IMR-90 (cell line): ENCODE data around the gene TRIM4. TPM values are rescaled to one million over a fixed set of nuclear protein-coding genes. Genes with fewer than 3 reads are reported as not detected.

ENCODE experiments used
- ATAC-seq: fragments of 200-7000 bp; cut with Tn5 transposase; 2 replicates; pipeline ENCODE4 v1.9.1; 2020; ENCODE audit warnings: low read depth, mild to moderate bottlenecking, moderate library complexity
- BruUV-seq: library from RNA; stranded (reverse); fragments of 400-500 nt; replicated peaks from 2 replicates; lab custom pipeline; 2021; lab: Mats Ljungman, UMichigan
- CTCF ChIA-PET: fragments of 300-600 bp; formaldehyde crosslinking; extraction: SDS; loops from one replicate; lab custom pipeline; 2021; ENCODE audit warnings: antibody characterized with exemption; lab: Yijun Ruan, JAX
- POLR2A ChIA-PET: fragments of 300-600 bp; sonication (Branson Sonifier 250); formaldehyde crosslinking; loops from one replicate; lab custom pipeline; 2022; ENCODE audit warnings: antibody characterized with exemption; ENCODE audit not compliant: unreplicated experiment; lab: Charles Lee
- DNase-seq: peaks from one replicate; pipeline ENCODE4 v3.0.0; 2013
- H2AFZ ChIP-seq: replicated peaks from 2 replicates; pipeline ENCODE3; 2013; ENCODE audit warnings: low read length, mild to moderate bottlenecking; ENCODE audit not compliant: poor library complexity
- H2AK5ac ChIP-seq: 2 replicates; pipeline ENCODE4 v1.6.1; 2013; ENCODE audit warnings: low read depth, low read length, inconsistent platforms
- H2AK9ac ChIP-seq: replicated peaks from 2 replicates; pipeline ENCODE3; 2013; ENCODE audit warnings: mild to moderate bottlenecking, low read depth, low read length, moderate library complexity; ENCODE audit not compliant: poor library complexity
- H2BK120ac ChIP-seq: 2 replicates; pipeline ENCODE4 v1.6.1; 2013; ENCODE audit warnings: low read depth, low read length, inconsistent platforms
- H2BK15ac ChIP-seq: 3 replicates; pipeline ENCODE4 v1.6.1; 2013; ENCODE audit warnings: low read depth, low read length, inconsistent platforms
- H2BK20ac ChIP-seq: 2 replicates; pipeline ENCODE4 v1.6.1; 2013; ENCODE audit warnings: low read depth, mild to moderate bottlenecking, inconsistent platforms, low read length, moderate library complexity
- H2BK5ac ChIP-seq: 2 replicates; pipeline ENCODE4 v1.6.1; 2013; ENCODE audit warnings: mild to moderate bottlenecking, low read depth, low read length, inconsistent platforms; ENCODE audit not compliant: poor library complexity, severe bottlenecking
- H3K14ac ChIP-seq: replicated peaks from 2 replicates; pipeline ENCODE4 v1.6.1; 2013; ENCODE audit warnings: low read depth, low read length, inconsistent platforms
- H3K18ac ChIP-seq: 2 replicates; pipeline ENCODE4 v1.6.1; 2013; ENCODE audit warnings: low read depth, low read length, control low read depth
- H3K23ac ChIP-seq: 2 replicates; pipeline ENCODE4 v1.6.1; 2013; ENCODE audit warnings: low read depth, low read length, inconsistent platforms
- H3K27ac ChIP-seq: 2 replicates; pipeline ENCODE4 v1.5.1; 2013; ENCODE audit warnings: mild to moderate bottlenecking, control low read depth, low read length; ENCODE audit not compliant: insufficient read depth
- H3K27me3 ChIP-seq: 2 replicates; pipeline ENCODE4 v1.6.1; 2013; ENCODE audit warnings: low read length; ENCODE audit not compliant: control insufficient read depth, insufficient read depth
- H3K36me3 ChIP-seq: 2 replicates; pipeline ENCODE4 v1.6.1; 2013; ENCODE audit warnings: low read length, mixed read lengths; ENCODE audit not compliant: control insufficient read depth, insufficient read depth
- H3K4ac ChIP-seq: 2 replicates; pipeline ENCODE4 v1.6.1; 2013; ENCODE audit warnings: low read depth, low read length, inconsistent platforms
- H3K4me1 ChIP-seq: 2 replicates; pipeline ENCODE4 v1.6.1; 2013; ENCODE audit warnings: low read length, mixed read lengths; ENCODE audit not compliant: control insufficient read depth, insufficient read depth
- H3K4me2 ChIP-seq: 2 replicates; pipeline ENCODE4 v1.6.1; 2013; ENCODE audit warnings: low read depth, mild to moderate bottlenecking, control low read depth, low read length, moderate library complexity
- H3K4me3 ChIP-seq: 2 replicates; pipeline ENCODE4 v1.5.1; 2013; ENCODE audit warnings: low read depth, mild to moderate bottlenecking, control low read depth, low read length, moderate library complexity; ENCODE audit not compliant: insufficient read depth
- H3K56ac ChIP-seq: 2 replicates; pipeline ENCODE4 v1.6.1; 2013; ENCODE audit warnings: low read length, inconsistent platforms; ENCODE audit not compliant: insufficient read depth; ENCODE audit errors: extremely low read depth
- H3K79me1 ChIP-seq, 2 experiments: 2 replicates each; pipeline ENCODE4 v1.6.1; 2013; ENCODE audit warnings: low read length in 2 of 2, inconsistent platforms in 1 of 2, low read depth in 1 of 2
- H3K9ac ChIP-seq: 2 replicates; pipeline ENCODE4 v1.6.1; 2013; ENCODE audit warnings: low read depth, low read length, control low read depth
- H3K9me1 ChIP-seq: 2 replicates; pipeline ENCODE4 v1.6.1; 2013; ENCODE audit warnings: low read length, inconsistent platforms; ENCODE audit not compliant: insufficient read depth
- H3K9me3 ChIP-seq: 2 replicates; pipeline ENCODE4 v1.6.1; 2013; ENCODE audit warnings: low read length; ENCODE audit not compliant: control insufficient read depth, insufficient read depth
- H4K20me1 ChIP-seq: 2 replicates; pipeline ENCODE4 v1.6.1; 2013; ENCODE audit warnings: low read length, inconsistent platforms; ENCODE audit not compliant: insufficient read depth
- H4K5ac ChIP-seq: 2 replicates; pipeline ENCODE4 v1.6.1; 2013; ENCODE audit warnings: mild to moderate bottlenecking, low read depth, low read length, control low read depth
- H4K8ac ChIP-seq, 2 experiments: 2 replicates each; pipeline ENCODE4 v1.6.1; 2013; ENCODE audit warnings: low read depth in 2 of 2, low read length in 2 of 2, control low read depth in 1 of 2, inconsistent platforms in 1 of 2
- H4K91ac ChIP-seq: 2 replicates; pipeline ENCODE4 v1.6.1; 2013; ENCODE audit warnings: low read depth, low read length, inconsistent platforms; ENCODE audit not compliant: insufficient read depth
- BHLHE40 ChIP-seq: fragments of 150-350 bp; IDR thresholded peaks from 2 replicates; pipeline ENCODE4 v1.6.1; 2016; ENCODE audit warnings: mild to moderate bottlenecking, low read depth, low read length
- CEBPB ChIP-seq: IDR thresholded peaks from 2 replicates; pipeline ENCODE4 v1.6.1; 2012; ENCODE audit warnings: low read depth, low read length, improper control_type of control experiment
- CHD1 ChIP-seq: IDR thresholded peaks from 2 replicates; pipeline ENCODE4 v1.6.1; 2012; ENCODE audit warnings: low read depth, low read length, improper control_type of control experiment
- FOS ChIP-seq: fragments of 150-350 bp; IDR thresholded peaks from 2 replicates; pipeline ENCODE4 v1.6.1; 2016; ENCODE audit warnings: low read depth, low read length
- MAFK ChIP-seq: IDR thresholded peaks from 2 replicates; pipeline ENCODE4 v1.6.1; 2012; ENCODE audit warnings: low read depth, low read length, improper control_type of control experiment
- MAZ ChIP-seq: IDR thresholded peaks from 2 replicates; pipeline ENCODE4 v1.6.1; 2012; ENCODE audit warnings: low read depth, mild to moderate bottlenecking, low read length, improper control_type of control experiment, moderate library complexity, borderline replicate concordance
- MXI1 ChIP-seq: IDR thresholded peaks from 2 replicates; pipeline ENCODE4 v1.6.1; 2012; ENCODE audit warnings: low read depth, mild to moderate bottlenecking, low read length, moderate library complexity, borderline replicate concordance
- NFE2L2 ChIP-seq: fragments of 150-350 bp; IDR thresholded peaks from 2 replicates; pipeline ENCODE4 v1.6.1; 2016; ENCODE audit warnings: low read depth, mild to moderate bottlenecking, low read length
- POLR2A ChIP-seq: IDR thresholded peaks from 2 replicates; pipeline ENCODE4 v1.6.1; 2012; ENCODE audit warnings: mild to moderate bottlenecking, low read depth, low read length
- RAD21 ChIP-seq: IDR thresholded peaks from 2 replicates; pipeline ENCODE4 v1.6.1; 2012; ENCODE audit warnings: low read length, improper control_type of control experiment
- RCOR1 ChIP-seq: IDR thresholded peaks from 2 replicates; pipeline ENCODE4 v1.6.1; 2012; ENCODE audit warnings: mild to moderate bottlenecking, low read length, improper control_type of control experiment; ENCODE audit not compliant: insufficient replicate concordance
- RFX5 ChIP-seq: IDR thresholded peaks from 2 replicates; pipeline ENCODE4 v1.8.0; 2012; ENCODE audit warnings: low read depth, mild to moderate bottlenecking, low read length, moderate library complexity
- SMC3 ChIP-seq: fragments of 150-350 bp; IDR thresholded peaks from 2 replicates; pipeline ENCODE4 v1.6.1; 2016; ENCODE audit warnings: low read depth, mild to moderate bottlenecking, antibody characterized with exemption, low read length, moderate library complexity
- WGBS, 2 experiments: methylation state at CpG; one replicate each; pipeline versions ENCODE4 v1.1.5 to v1.1.7; 2013; ENCODE audit warnings: missing lambda C conversion rate in 2 of 2; ENCODE audit not compliant: insufficient read length in 1 of 2; ENCODE audit errors: extremely low coverage in 2 of 2; 5-methylcytosine and 5-hydroxymethylcytosine counted together
- dilution Hi-C: fragments of 300-500 bp; cut with HindIII; formaldehyde crosslinking; loops from one replicate; pipeline ENCODE4 v1.14.3; 2018; ENCODE audit warnings: low sequenced_read_pairs; ENCODE audit not compliant: unreplicated experiment
- in situ Hi-C: fragments of 300-500 bp; cut with MboI; formaldehyde crosslinking; loops from 3 replicates; pipeline ENCODE4 v1.14.3; 2019; ENCODE audit warnings: low sequenced_read_pairs, inconsistent platforms, mixed read lengths
- intact Hi-C: fragments of 100-400 bp; cut with micrococcal nuclease; formaldehyde crosslinking; loops from 2 replicates; pipeline ENCODE4 v1.10.0; 2022
- polyA plus RNA-seq, 3 experiments: library from polyadenylated mRNA; depleted of rRNA; stranded (reverse); fragments of >200 nt; gene quantifications; 2 replicates each; pipeline ENCODE4 v1.2.3, GENCODE V29; 2012; ENCODE audit warnings: low replicate concordance in 1 of 3
- total RNA-seq: library from RNA; depleted of rRNA; stranded (reverse); fragments of >200 nt; gene quantifications from 2 replicates; pipeline ENCODE4 v1.2.3, GENCODE V29; 2012
- TF ChIP-seq, protein P1 (sequence below): fragments of 150-350 bp; IDR thresholded peaks from 2 replicates; pipeline ENCODE4 v1.6.1; 2017; ENCODE audit warnings: mild to moderate bottlenecking, antibody characterized with exemption, low read length, low read depth
- TF ChIP-seq, protein P2 (sequence below): conservative IDR thresholded peaks from 2 replicates; pipeline ENCODE4 v1.5.1; 2012; ENCODE audit warnings: mild to moderate bottlenecking, low read depth, low read length, improper control_type of control experiment
- TF ChIP-seq, protein P3 (sequence below): fragments of 150-350 bp; IDR thresholded peaks from 2 replicates; pipeline ENCODE4 v1.6.1; 2016; ENCODE audit warnings: low read depth, mild to moderate bottlenecking, low read length, moderate library complexity, borderline replicate concordance

The TRIM4 gene
- total and polyA plus RNA-seq, 2 of the 4 experiments (the other 2 are of a cell fraction) = 10.6 to 13.4 TPM

DNA sequence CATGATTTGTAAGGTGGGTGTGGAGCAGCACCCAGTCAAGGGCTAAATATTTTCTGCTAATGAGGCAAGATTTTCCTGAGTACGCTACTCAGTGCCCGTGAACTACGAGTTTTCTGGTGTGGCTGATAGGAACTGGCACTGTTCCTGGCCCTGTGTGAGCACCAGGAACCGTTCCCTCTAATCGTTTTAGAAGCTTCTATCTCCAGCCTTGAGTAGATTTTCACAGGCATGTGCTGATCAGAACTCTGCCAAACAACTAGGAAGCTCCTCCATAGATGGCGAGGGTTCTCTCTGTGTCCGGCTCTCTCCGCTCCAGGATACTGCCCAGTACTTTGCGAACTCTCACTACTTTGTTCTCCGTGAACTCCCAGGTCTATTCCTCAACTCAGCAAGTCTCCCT is 17.7 kb downstream of the TRIM4 start:
- H4K8ac ChIP-seq = no peak overlapping the region
- H3K9ac ChIP-seq = no peak overlapping the region
- H3K4me1 ChIP-seq = no peaks in the 10 kb centered on the region
- H2AK9ac ChIP-seq = peak overlapping the region; percentile 24
- no peak overlapping the region for H2BK5ac ChIP-seq
- no peak overlapping the region for H3K27ac ChIP-seq
- no TSS peak for BruUV-seq
- no peak for DNase-seq
- H3K9me3 ChIP-seq = no peaks in the 10 kb centered on the region
- no peak overlapping the region for H2BK120ac ChIP-seq
- no peak overlapping the region for H4K91ac ChIP-seq
- intact Hi-C loops = no loop called here
- no peak overlapping the region for H2AFZ ChIP-seq
- no peak overlapping the region for H3K14ac ChIP-seq
- H4K5ac ChIP-seq = no peak overlapping the region
- no peak for ATAC-seq
- no peak overlapping the region for H2BK15ac ChIP-seq
- no peak overlapping the region for H3K23ac ChIP-seq
- no peak overlapping the region for H3K4ac ChIP-seq
- H3K27me3 ChIP-seq = no peaks in the 10 kb centered on the region
- H3K9me1 ChIP-seq = peaks cover 3% of the 10 kb centered on the region
- H2BK20ac ChIP-seq = no peak overlapping the region
- peaks cover 44% of the 10 kb centered on the region for H3K36me3 ChIP-seq
- no peak overlapping the region for H3K56ac ChIP-seq
- dilution Hi-C loops = no loop called here
- H3K18ac ChIP-seq = no peak overlapping the region
- H3K4me3 ChIP-seq = no peak overlapping the region
- no peak overlapping the region for H2AK5ac ChIP-seq
- peaks cover 0 to 18% of the 10 kb centered on the region in 2 experiments; a peak in 2 of 4 replicates for H3K79me1 ChIP-seq
- TF ChIP-seq MXI1 (no peak), CEBPB (no peak), BHLHE40 (no peak), MAZ (no peak), RCOR1 (no peak), FOS (no peak), NFE2L2 (no peak), MAFK (no peak), POLR2A (no peak), RAD21 (no peak), SMC3 (no peak), CHD1 (no peak), RFX5 (no peak)
- TF ChIP-seq, protein P1, sequence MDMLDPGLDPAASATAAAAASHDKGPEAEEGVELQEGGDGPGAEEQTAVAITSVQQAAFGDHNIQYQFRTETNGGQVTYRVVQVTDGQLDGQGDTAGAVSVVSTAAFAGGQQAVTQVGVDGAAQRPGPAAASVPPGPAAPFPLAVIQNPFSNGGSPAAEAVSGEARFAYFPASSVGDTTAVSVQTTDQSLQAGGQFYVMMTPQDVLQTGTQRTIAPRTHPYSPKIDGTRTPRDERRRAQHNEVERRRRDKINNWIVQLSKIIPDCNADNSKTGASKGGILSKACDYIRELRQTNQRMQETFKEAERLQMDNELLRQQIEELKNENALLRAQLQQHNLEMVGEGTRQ = no peak
- TF ChIP-seq, protein P2, sequence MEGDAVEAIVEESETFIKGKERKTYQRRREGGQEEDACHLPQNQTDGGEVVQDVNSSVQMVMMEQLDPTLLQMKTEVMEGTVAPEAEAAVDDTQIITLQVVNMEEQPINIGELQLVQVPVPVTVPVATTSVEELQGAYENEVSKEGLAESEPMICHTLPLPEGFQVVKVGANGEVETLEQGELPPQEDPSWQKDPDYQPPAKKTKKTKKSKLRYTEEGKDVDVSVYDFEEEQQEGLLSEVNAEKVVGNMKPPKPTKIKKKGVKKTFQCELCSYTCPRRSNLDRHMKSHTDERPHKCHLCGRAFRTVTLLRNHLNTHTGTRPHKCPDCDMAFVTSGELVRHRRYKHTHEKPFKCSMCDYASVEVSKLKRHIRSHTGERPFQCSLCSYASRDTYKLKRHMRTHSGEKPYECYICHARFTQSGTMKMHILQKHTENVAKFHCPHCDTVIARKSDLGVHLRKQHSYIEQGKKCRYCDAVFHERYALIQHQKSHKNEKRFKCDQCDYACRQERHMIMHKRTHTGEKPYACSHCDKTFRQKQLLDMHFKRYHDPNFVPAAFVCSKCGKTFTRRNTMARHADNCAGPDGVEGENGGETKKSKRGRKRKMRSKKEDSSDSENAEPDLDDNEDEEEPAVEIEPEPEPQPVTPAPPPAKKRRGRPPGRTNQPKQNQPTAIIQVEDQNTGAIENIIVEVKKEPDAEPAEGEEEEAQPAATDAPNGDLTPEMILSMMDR = no peak
- TF ChIP-seq, protein P3, sequence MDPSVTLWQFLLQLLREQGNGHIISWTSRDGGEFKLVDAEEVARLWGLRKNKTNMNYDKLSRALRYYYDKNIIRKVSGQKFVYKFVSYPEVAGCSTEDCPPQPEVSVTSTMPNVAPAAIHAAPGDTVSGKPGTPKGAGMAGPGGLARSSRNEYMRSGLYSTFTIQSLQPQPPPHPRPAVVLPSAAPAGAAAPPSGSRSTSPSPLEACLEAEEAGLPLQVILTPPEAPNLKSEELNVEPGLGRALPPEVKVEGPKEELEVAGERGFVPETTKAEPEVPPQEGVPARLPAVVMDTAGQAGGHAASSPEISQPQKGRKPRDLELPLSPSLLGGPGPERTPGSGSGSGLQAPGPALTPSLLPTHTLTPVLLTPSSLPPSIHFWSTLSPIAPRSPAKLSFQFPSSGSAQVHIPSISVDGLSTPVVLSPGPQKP = no peak
- in situ Hi-C loops = no loop called here
- WGBS, 2 experiments = 94% methylated on average over 10 of the region's 10 CpGs; no CpG with 5 or more reads in 1 of the 2 experiments
- no peaks in the 10 kb centered on the region for H4K20me1 ChIP-seq
- CTCF ChIA-PET = no interaction called here
- no peak overlapping the region for H3K4me2 ChIP-seq
- POLR2A ChIA-PET = no interaction called here
